GM23338 (cell line): ENCODE data around the gene INTS3. TPM values are rescaled to one million over a fixed set of nuclear protein-coding genes. Genes with fewer than 3 reads are reported as not detected.

Source experiments
- EZH2 ChIP-seq: fragments of 200-600 bp; sonication (generic); IDR thresholded peaks from one replicate; pipeline ENCODE4 v1.8.0; 2017; ENCODE audit warnings: antibody characterized with exemption, mild to moderate bottlenecking, low read depth; ENCODE audit not compliant: unreplicated experiment
- NANOG ChIP-seq: IDR thresholded peaks from 2 replicates; pipeline ENCODE4 v1.6.1; 2016; ENCODE audit warnings: antibody characterized with exemption, borderline replicate concordance
- POLR2AphosphoS5 ChIP-seq: IDR thresholded peaks from 2 replicates; pipeline ENCODE4 v1.6.1; 2016; ENCODE audit warnings: antibody characterized with exemption, low read depth
- polyA plus RNA-seq: library from polyadenylated mRNA; unstranded; fragments of >200 nt; fragmentation: Nextera tagmentation; extraction: Ambion mirVana; gene quantifications from 2 replicates; pipeline ENCODE4 v1.2.1, GENCODE V29; 2016
- total RNA-seq: library from RNA; depleted of rRNA; stranded (reverse); fragments of >200 nt; shearing (Covaris generic); gene quantifications from 2 replicates; pipeline ENCODE4 v1.2.3, GENCODE V29; 2014
- TF ChIP-seq, protein P1 (sequence below): fragments of 250-450 bp; sonication (Bioruptor Pico); IDR thresholded peaks from 2 replicates; pipeline ENCODE4 v1.5.0; 2020; ENCODE audit warnings: mild to moderate bottlenecking, moderate library complexity
- TF ChIP-seq, protein P2 (sequence below), 2 experiments: fragments of 200-600 bp in 1 of 2; sonication (generic) in 1 of 2; conservative IDR thresholded peaks; 2 replicates each; pipeline versions ENCODE4 v1.5.1 to v1.6.1; 2016 to 2017; ENCODE audit warnings: antibody characterized with exemption in 2 of 2, low read depth in 2 of 2, mild to moderate bottlenecking in 2 of 2, moderate library complexity in 1 of 2
- TF ChIP-seq, protein P3 (sequence below): IDR thresholded peaks from one replicate; pipeline ENCODE4 v1.6.1; 2018; ENCODE audit warnings: antibody characterized with exemption; ENCODE audit not compliant: unreplicated experiment

Gene INTS3
- total and polyA plus RNA-seq, 2 experiments from 2014 or later = 22.7 to 51.3 TPM

DNA sequence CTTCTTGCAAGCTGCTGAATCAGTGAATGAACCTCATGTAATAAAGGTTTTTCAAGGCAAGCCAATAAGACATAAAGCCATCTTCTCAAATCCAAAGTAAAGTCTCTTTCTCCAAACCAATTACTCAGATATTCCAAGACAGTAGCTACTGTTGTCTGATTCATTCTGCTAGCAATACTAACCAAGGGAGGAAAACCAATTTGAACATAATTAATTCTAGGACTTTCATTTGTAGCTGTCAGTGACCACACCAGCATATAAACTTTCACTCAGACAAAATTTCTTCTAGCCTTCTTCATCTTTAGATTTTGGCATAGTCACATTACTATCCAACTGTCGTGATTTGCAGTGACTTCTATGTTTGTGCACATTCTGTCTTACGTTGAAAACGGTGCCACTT lies 10.5 kb upstream of the INTS3 start (continued):
- TF ChIP-seq, protein P1, sequence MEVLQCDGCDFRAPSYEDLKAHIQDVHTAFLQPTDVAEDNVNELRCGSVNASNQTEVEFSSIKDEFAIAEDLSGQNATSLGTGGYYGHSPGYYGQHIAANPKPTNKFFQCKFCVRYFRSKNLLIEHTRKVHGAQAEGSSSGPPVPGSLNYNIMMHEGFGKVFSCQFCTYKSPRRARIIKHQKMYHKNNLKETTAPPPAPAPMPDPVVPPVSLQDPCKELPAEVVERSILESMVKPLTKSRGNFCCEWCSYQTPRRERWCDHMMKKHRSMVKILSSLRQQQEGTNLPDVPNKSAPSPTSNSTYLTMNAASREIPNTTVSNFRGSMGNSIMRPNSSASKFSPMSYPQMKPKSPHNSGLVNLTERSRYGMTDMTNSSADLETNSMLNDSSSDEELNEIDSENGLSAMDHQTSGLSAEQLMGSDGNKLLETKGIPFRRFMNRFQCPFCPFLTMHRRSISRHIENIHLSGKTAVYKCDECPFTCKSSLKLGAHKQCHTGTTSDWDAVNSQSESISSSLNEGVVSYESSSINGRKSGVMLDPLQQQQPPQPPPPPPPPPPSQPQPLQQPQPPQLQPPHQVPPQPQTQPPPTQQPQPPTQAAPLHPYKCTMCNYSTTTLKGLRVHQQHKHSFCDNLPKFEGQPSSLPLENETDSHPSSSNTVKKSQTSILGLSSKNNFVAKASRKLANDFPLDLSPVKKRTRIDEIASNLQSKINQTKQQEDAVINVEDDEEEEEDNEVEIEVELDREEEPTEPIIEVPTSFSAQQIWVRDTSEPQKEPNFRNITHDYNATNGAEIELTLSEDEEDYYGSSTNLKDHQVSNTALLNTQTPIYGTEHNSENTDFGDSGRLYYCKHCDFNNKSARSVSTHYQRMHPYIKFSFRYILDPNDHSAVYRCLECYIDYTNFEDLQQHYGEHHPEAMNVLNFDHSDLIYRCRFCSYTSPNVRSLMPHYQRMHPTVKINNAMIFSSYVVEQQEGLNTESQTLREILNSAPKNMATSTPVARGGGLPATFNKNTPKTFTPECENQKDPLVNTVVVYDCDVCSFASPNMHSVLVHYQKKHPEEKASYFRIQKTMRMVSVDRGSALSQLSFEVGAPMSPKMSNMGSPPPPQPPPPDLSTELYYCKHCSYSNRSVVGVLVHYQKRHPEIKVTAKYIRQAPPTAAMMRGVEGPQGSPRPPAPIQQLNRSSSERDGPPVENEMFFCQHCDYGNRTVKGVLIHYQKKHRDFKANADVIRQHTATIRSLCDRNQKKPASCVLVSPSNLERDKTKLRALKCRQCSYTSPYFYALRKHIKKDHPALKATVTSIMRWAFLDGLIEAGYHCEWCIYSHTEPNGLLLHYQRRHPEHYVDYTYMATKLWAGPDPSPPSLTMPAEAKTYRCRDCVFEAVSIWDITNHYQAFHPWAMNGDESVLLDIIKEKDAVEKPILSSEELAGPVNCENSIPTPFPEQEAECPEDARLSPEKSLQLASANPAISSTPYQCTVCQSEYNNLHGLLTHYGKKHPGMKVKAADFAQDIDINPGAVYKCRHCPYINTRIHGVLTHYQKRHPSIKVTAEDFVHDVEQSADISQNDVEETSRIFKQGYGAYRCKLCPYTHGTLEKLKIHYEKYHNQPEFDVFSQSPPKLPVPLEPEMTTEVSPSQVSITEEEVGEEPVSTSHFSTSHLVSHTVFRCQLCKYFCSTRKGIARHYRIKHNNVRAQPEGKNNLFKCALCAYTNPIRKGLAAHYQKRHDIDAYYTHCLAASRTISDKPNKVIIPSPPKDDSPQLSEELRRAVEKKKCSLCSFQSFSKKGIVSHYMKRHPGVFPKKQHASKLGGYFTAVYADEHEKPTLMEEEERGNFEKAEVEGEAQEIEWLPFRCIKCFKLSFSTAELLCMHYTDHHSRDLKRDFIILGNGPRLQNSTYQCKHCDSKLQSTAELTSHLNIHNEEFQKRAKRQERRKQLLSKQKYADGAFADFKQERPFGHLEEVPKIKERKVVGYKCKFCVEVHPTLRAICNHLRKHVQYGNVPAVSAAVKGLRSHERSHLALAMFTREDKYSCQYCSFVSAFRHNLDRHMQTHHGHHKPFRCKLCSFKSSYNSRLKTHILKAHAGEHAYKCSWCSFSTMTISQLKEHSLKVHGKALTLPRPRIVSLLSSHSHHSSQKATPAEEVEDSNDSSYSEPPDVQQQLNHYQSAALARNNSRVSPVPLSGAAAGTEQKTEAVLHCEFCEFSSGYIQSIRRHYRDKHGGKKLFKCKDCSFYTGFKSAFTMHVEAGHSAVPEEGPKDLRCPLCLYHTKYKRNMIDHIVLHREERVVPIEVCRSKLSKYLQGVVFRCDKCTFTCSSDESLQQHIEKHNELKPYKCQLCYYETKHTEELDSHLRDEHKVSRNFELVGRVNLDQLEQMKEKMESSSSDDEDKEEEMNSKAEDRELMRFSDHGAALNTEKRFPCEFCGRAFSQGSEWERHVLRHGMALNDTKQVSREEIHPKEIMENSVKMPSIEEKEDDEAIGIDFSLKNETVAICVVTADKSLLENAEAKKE (CRISPR knock-in tag) = no peak
- TF ChIP-seq NANOG (no peak), EZH2 (no peak), POLR2AphosphoS5 (no peak)
- TF ChIP-seq, protein P2, sequence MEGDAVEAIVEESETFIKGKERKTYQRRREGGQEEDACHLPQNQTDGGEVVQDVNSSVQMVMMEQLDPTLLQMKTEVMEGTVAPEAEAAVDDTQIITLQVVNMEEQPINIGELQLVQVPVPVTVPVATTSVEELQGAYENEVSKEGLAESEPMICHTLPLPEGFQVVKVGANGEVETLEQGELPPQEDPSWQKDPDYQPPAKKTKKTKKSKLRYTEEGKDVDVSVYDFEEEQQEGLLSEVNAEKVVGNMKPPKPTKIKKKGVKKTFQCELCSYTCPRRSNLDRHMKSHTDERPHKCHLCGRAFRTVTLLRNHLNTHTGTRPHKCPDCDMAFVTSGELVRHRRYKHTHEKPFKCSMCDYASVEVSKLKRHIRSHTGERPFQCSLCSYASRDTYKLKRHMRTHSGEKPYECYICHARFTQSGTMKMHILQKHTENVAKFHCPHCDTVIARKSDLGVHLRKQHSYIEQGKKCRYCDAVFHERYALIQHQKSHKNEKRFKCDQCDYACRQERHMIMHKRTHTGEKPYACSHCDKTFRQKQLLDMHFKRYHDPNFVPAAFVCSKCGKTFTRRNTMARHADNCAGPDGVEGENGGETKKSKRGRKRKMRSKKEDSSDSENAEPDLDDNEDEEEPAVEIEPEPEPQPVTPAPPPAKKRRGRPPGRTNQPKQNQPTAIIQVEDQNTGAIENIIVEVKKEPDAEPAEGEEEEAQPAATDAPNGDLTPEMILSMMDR (conservative IDR thresholded peaks at IDR 0.05; ENCODE audit: low read depth in 2 of 2) = no peak
- TF ChIP-seq, protein P3, sequence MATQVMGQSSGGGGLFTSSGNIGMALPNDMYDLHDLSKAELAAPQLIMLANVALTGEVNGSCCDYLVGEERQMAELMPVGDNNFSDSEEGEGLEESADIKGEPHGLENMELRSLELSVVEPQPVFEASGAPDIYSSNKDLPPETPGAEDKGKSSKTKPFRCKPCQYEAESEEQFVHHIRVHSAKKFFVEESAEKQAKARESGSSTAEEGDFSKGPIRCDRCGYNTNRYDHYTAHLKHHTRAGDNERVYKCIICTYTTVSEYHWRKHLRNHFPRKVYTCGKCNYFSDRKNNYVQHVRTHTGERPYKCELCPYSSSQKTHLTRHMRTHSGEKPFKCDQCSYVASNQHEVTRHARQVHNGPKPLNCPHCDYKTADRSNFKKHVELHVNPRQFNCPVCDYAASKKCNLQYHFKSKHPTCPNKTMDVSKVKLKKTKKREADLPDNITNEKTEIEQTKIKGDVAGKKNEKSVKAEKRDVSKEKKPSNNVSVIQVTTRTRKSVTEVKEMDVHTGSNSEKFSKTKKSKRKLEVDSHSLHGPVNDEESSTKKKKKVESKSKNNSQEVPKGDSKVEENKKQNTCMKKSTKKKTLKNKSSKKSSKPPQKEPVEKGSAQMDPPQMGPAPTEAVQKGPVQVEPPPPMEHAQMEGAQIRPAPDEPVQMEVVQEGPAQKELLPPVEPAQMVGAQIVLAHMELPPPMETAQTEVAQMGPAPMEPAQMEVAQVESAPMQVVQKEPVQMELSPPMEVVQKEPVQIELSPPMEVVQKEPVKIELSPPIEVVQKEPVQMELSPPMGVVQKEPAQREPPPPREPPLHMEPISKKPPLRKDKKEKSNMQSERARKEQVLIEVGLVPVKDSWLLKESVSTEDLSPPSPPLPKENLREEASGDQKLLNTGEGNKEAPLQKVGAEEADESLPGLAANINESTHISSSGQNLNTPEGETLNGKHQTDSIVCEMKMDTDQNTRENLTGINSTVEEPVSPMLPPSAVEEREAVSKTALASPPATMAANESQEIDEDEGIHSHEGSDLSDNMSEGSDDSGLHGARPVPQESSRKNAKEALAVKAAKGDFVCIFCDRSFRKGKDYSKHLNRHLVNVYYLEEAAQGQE = no peak
